Thyroid gland (tissue), 4 donors: ENCODE data around the gene CCDC88C. TPM values are rescaled to one million over a fixed set of nuclear protein-coding genes. Genes with fewer than 3 reads are reported as not detected.

Experiments used
- DNase-seq, 2 donors: peaks; one replicate each; pipeline ENCODE4 v3.0.0-alpha.2; 2019
- H3K27ac ChIP-seq, 3 donors: fragments of 200-600 bp; sonication (generic); 1 replicate in 2 of 3; 2 replicates in 1 of 3; pipeline ENCODE4 v1.5.1; 2016 to 2019; ENCODE audit warnings: mild to moderate bottlenecking in 1 of 3, moderate library complexity in 1 of 3
- H3K27me3 ChIP-seq: fragments of 200-600 bp; sonication (generic); one replicate; pipeline ENCODE4 v1.5.1; 2019
- H3K36me3 ChIP-seq, 2 donors: fragments of 200-600 bp; sonication (generic); one replicate each; pipeline ENCODE4 v1.5.1; 2016 to 2019
- H3K4me1 ChIP-seq, 2 donors: fragments of 200-600 bp; sonication (generic); one replicate each; pipeline ENCODE4 v1.5.1; 2017 to 2019
- H3K4me3 ChIP-seq, 3 donors: fragments of 200-600 bp; sonication (generic); replicated peaks in 1 of 3; 1 replicate in 2 of 3; 2 replicates in 1 of 3; pipeline ENCODE4 v1.5.1; 2016; ENCODE audit warnings: mild to moderate bottlenecking in 1 of 3
- H3K9me3 ChIP-seq: fragments of 200-600 bp; sonication (generic); one replicate; pipeline ENCODE4 v1.5.1; 2017
- POLR2A ChIP-seq, 2 donors: fragments of 450-650 bp; IDR thresholded peaks; one replicate each; pipeline ENCODE4 v1.6.1; 2017; ENCODE audit warnings: antibody characterized with exemption in 2 of 2, mild to moderate bottlenecking in 2 of 2, moderate library complexity in 1 of 2
- WGBS, 2 donors: methylation state at CpG; one replicate each; pipeline ENCODE4 v1.1.5; 2017; 5-methylcytosine and 5-hydroxymethylcytosine counted together
- intact Hi-C: fragments of 100-400 bp; cut with DNase I; formaldehyde crosslinking; loops from one replicate; pipeline ENCODE4 v1.15.1; 2023
- total RNA-seq, 4 donors: library from RNA; depleted of rRNA; stranded (reverse); fragments of >200 nt; gene quantifications; one replicate each; pipeline ENCODE4 v1.2.3, GENCODE V29; 2016
- TF ChIP-seq, protein P1 (sequence below), 6 experiments: fragments of 200-600 bp in 3 of 6; fragments of 450-650 bp in 3 of 6; sonication (generic) in 3 of 6; IDR thresholded peaks; one replicate each; pipeline ENCODE4 v1.5.1; 2016 to 2019; ENCODE audit warnings: antibody characterized with exemption in 6 of 6, mild to moderate bottlenecking in 2 of 6, inconsistent platforms in 1 of 6, moderate library complexity in 1 of 6

Gene CCDC88C
- total RNA-seq, 4 donors from 2014 or later = 3.0 to 6.3 (median 5.8) TPM

DNA sequence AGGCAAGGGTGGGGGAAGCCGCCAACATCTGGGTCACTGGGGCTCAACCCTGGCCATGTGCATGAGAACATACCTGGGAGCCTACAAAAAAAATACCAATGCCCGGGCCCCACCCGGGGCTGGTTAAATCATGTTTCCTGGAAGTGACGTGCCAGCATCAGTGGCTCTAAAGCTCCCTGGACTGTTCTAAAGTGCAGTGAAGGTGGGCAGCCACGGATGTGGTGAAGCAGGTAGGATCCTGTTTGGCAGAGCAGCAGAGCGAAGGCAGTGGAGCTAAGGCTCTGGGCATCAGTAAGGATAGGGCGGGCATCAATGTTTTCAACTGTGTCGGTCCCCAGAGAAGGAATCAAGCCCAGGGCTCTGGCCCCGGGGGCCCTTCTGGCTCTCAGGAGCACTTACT is 172.6 kb downstream of the CCDC88C start:
- no peaks in the 10 kb centered on the region for H3K36me3 ChIP-seq
- no peak for DNase-seq
- no peak overlapping the region for H3K27ac ChIP-seq
- intact Hi-C loops = no loop called here
- 78 to 83% methylated on average over 3 to 8 of the region's 9 CpGs for WGBS, 2 donors
- TF ChIP-seq POLR2A (IDR thresholded peaks at IDR 0.05) = no peak
- TF ChIP-seq, protein P1, sequence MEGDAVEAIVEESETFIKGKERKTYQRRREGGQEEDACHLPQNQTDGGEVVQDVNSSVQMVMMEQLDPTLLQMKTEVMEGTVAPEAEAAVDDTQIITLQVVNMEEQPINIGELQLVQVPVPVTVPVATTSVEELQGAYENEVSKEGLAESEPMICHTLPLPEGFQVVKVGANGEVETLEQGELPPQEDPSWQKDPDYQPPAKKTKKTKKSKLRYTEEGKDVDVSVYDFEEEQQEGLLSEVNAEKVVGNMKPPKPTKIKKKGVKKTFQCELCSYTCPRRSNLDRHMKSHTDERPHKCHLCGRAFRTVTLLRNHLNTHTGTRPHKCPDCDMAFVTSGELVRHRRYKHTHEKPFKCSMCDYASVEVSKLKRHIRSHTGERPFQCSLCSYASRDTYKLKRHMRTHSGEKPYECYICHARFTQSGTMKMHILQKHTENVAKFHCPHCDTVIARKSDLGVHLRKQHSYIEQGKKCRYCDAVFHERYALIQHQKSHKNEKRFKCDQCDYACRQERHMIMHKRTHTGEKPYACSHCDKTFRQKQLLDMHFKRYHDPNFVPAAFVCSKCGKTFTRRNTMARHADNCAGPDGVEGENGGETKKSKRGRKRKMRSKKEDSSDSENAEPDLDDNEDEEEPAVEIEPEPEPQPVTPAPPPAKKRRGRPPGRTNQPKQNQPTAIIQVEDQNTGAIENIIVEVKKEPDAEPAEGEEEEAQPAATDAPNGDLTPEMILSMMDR (IDR thresholded peaks at IDR 0.05) = no peak
- no peaks in the 10 kb centered on the region for H3K27me3 ChIP-seq
- no peaks in the 10 kb centered on the region for H3K9me3 ChIP-seq
- H3K4me3 ChIP-seq = no peak overlapping the region
- H3K4me1 ChIP-seq = peaks cover 0 to 8% of the 10 kb centered on the region in 2 donors

DNA sequence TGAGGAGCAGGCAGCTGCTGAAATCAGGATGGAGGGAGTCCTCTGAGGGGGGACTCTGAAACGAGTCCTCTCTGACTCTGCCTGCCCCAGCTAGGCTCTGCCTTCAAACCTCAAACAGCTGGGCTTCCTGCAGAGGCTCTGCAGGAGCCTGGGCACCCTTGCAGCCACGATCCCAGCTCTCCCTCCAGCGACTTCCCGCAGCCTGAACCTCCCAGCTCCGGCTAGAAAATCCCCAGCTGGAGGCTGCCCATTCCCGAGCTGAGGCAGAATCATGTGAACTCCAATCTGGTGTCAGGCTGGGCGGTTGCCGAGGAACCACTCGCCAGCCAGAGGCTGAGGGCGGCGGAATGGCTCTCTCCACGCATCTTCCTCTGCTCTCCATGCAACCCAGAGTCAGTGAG is 173.1 kb downstream of the CCDC88C start, which contains the start of gene GPR68:
Gene GPR68 (minus strand): TSS at position 204 of the 401 bp plus-strand sequence. CDS start 9,654 bp downstream, outside the sequence.
- TF ChIP-seq, protein P1 (IDR thresholded peaks at IDR 0.05) = no peak
- TF ChIP-seq POLR2A (IDR thresholded peaks at IDR 0.05) = no peak
- DNase-seq = no peak
- Histone ChIP-seq H3K36me3 (no peaks in the 10 kb centered on the region), H3K27me3 (no peaks in the 10 kb centered on the region), H3K4me3 (no peak within 1 kb of the TSS), H3K27ac (no peak within 1 kb of the TSS), H3K4me1 (peaks cover 0 to 7% of the 10 kb centered on the region in 2 donors), H3K9me3 (no peaks in the 10 kb centered on the region)
- 53 to 68% methylated on average over 3 to 11 of the region's 12 CpGs for WGBS, 2 donors
- intact Hi-C loops = no loop called here

DNA sequence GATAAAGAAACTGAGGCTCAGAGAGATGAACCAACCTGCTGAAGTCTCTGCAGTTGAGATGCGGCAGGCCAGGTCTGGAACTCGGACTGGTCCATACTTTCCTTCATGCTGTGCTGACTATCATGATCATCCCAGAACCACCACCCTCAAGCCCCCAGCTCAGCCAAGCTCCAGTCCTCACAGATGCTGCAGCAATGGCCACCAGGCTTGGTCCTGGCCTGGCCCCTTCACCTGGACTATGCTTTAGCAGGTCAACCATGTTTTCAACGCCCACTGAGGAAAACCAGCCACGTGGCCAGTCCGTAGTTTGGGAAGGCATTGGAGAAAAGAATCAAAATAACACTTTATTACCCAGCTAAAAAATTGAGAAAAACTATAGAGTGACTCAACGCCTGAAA is 174.5 kb downstream of the CCDC88C start:
- no peaks in the 10 kb centered on the region for H3K9me3 ChIP-seq
- 79 to 90% methylated on average over 6 of the region's 6 CpGs for WGBS, 2 donors
- H3K27me3 ChIP-seq = no peaks in the 10 kb centered on the region
- H3K4me1 ChIP-seq = peaks cover 0 to 7% of the 10 kb centered on the region in 2 donors
- H3K4me3 ChIP-seq = no peak overlapping the region
- TF ChIP-seq, protein P1 (IDR thresholded peaks at IDR 0.05) = no peak
- TF ChIP-seq POLR2A (IDR thresholded peaks at IDR 0.05) = no peak
- H3K27ac ChIP-seq = no peak overlapping the region
- H3K36me3 ChIP-seq = no peaks in the 10 kb centered on the region
- intact Hi-C loops = no loop called here
- DNase-seq = no peak

DNA sequence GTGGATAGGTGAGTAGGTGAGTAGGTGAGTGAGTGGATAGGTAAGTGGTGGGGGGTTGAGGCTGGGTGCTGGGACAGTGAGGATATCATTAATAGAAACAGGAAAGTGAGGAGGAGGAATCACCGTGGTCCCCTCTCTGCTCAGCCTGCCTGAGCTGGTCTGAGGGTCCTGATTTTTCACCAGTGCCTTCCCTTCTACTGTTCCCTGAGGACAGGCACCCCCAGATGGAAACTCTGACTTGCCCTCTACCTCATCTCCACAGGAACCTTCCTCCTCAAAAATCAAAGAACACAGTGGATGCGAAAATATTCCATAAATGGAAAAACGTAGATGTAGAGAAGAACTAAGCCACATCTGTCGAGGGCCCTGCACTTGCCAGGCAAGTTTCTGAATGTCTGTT is 175.0 kb downstream of the CCDC88C start:
- TF ChIP-seq, protein P1 (IDR thresholded peaks at IDR 0.05) = no peak
- TF ChIP-seq POLR2A (IDR thresholded peaks at IDR 0.05) = no peak
- 88% methylated on average over 4 of the region's 4 CpGs for WGBS, 2 donors
- no peak overlapping the region for H3K4me3 ChIP-seq
- intact Hi-C loops = no loop called here
- peaks cover 0 to 7% of the 10 kb centered on the region in 2 donors for H3K4me1 ChIP-seq
- no peaks in the 10 kb centered on the region for H3K36me3 ChIP-seq
- no peak for DNase-seq
- no peaks in the 10 kb centered on the region for H3K9me3 ChIP-seq
- H3K27ac ChIP-seq = no peak overlapping the region
- no peaks in the 10 kb centered on the region for H3K27me3 ChIP-seq

DNA sequence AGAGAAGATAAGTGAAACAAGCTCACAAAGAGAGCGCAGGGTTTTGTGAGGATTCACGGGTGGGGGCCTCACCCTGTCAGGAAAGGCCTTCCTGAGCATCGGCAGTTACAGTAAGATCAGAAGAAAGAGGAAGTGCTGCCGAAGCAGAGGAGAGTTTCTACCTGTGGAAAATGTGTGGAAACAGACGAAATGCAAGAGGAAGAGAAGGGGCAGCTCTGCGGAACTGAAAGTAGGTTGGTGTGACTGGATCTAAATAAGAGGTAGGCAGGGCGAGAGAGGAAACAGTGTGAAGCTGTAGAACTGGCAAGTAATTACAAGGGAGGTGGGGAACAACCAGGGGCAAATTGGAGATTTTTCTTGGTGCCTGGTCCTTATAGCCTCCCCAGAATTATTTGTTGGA is 175.8 kb downstream of the CCDC88C start:
- 77 to 85% methylated on average over 7 of the region's 7 CpGs for WGBS, 2 donors
- H3K27ac ChIP-seq = no peak overlapping the region
- H3K9me3 ChIP-seq = no peaks in the 10 kb centered on the region
- H3K4me1 ChIP-seq = peaks cover 0 to 7% of the 10 kb centered on the region in 2 donors
- H3K4me3 ChIP-seq = no peak overlapping the region
- H3K36me3 ChIP-seq = no peaks in the 10 kb centered on the region
- no peaks in the 10 kb centered on the region for H3K27me3 ChIP-seq
- DNase-seq = no peak
- intact Hi-C loops = no loop called here
- TF ChIP-seq POLR2A (IDR thresholded peaks at IDR 0.05) = no peak
- TF ChIP-seq, protein P1 (IDR thresholded peaks at IDR 0.05) = no peak
